Smooth muscle cell (in vitro differentiated cells): Measurements from ENCODE around the gene TRAT1. TPM values are rescaled to one million over a fixed set of nuclear protein-coding genes. Genes with fewer than 3 reads are reported as not detected.

ENCODE experiments used
- DNase-seq: peaks from one replicate; lab custom pipeline; 2025; ENCODE audit not compliant: unreplicated experiment; lab: John Stamatoyannopoulos, UW
- H2AFZ ChIP-seq: fragments of 200-600 bp; sonication (generic); 2 replicates; pipeline ENCODE4 v1.6.0; 2016; ENCODE audit warnings: antibody characterized with exemption, low read depth, mild to moderate bottlenecking
- H3F3A ChIP-seq: fragments of 200-600 bp; sonication (generic); 2 replicates; pipeline ENCODE4 v1.6.0; 2017; ENCODE audit warnings: antibody characterized with exemption, low read depth
- H3K27ac ChIP-seq: fragments of 200-600 bp; sonication (generic); 2 replicates; pipeline ENCODE4 v1.5.1; 2016; ENCODE audit warnings: low read depth, mild to moderate bottlenecking
- H3K27me3 ChIP-seq: fragments of 200-600 bp; sonication (generic); 2 replicates; pipeline ENCODE4 v1.6.1; 2016; ENCODE audit warnings: low read depth, mild to moderate bottlenecking
- H3K36me3 ChIP-seq: fragments of 200-600 bp; sonication (generic); 2 replicates; pipeline ENCODE4 v1.5.1; 2016; ENCODE audit warnings: low read depth
- H3K4me1 ChIP-seq: fragments of 200-600 bp; sonication (generic); 2 replicates; pipeline ENCODE4 v1.5.1; 2016; ENCODE audit warnings: low read depth
- H3K4me2 ChIP-seq: fragments of 200-600 bp; sonication (generic); 2 replicates; pipeline ENCODE4 v1.6.0; 2016; ENCODE audit warnings: mild to moderate bottlenecking
- H3K4me3 ChIP-seq: fragments of 200-600 bp; sonication (generic); 2 replicates; pipeline ENCODE4 v1.5.1; 2016; ENCODE audit warnings: mild to moderate bottlenecking
- H3K79me2 ChIP-seq: fragments of 200-600 bp; sonication (generic); 2 replicates; pipeline ENCODE4 v1.6.0; 2016; ENCODE audit warnings: low read depth, mild to moderate bottlenecking
- H3K9ac ChIP-seq: fragments of 200-600 bp; sonication (generic); 2 replicates; pipeline ENCODE4 v1.6.0; 2016; ENCODE audit warnings: low read depth
- H3K9me3 ChIP-seq: fragments of 200-600 bp; sonication (generic); replicated peaks from 2 replicates; pipeline ENCODE4 v1.5.1; 2016; ENCODE audit warnings: low read depth
- H4K20me1 ChIP-seq: fragments of 200-600 bp; sonication (generic); 2 replicates; pipeline ENCODE4 v1.6.0; 2016; ENCODE audit warnings: low read depth
- WGBS: methylation state at CpG from one replicate; pipeline ENCODE4 v1.1.7; 2016; ENCODE audit warnings: low lambda C conversion rate; 5-methylcytosine and 5-hydroxymethylcytosine counted together
- polyA plus RNA-seq: library from polyadenylated mRNA; unstranded; fragments of >200 nt; fragmentation: Nextera tagmentation; extraction: Ambion mirVana; gene quantifications from 2 replicates; pipeline ENCODE4 v1.2.1, GENCODE V29; 2016
- total RNA-seq: library from RNA; depleted of rRNA; stranded (reverse); fragments of >200 nt; gene quantifications from 2 replicates; pipeline ENCODE4 v1.2.3, GENCODE V29; 2014
- TF ChIP-seq, protein P1 (sequence below): fragments of 200-600 bp; sonication (generic); IDR thresholded peaks from 2 replicates; pipeline ENCODE4 v1.5.1; 2017; ENCODE audit warnings: borderline replicate concordance, mild to moderate bottlenecking, antibody characterized with exemption; ENCODE audit not compliant: insufficient read depth, poor library complexity, severe bottlenecking

Gene TRAT1
- total and polyA plus RNA-seq, 2 experiments from 2014 or later: not detected

DNA sequence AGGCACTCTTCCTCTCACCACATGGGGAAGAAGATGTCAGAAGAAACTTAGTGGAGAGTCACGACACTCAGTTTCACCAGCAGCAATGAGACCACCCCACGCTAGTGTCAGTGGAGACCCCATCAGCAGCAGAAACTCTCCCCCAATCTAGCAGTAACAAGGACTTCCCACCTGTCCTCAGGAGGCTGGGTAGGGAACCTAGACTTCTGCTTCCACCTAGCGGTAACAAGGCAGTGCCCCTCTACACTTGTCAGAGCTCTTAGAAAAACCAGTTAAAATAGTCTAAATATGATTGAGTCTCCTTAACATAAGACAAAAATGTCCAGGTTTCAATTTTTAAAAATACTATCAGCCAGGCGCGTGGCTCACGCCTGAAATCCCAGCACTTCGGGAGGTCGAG lies 57.3 kb downstream of the TRAT1 start:
- no peak overlapping the region for H3K27ac ChIP-seq
- TF ChIP-seq, protein P1, sequence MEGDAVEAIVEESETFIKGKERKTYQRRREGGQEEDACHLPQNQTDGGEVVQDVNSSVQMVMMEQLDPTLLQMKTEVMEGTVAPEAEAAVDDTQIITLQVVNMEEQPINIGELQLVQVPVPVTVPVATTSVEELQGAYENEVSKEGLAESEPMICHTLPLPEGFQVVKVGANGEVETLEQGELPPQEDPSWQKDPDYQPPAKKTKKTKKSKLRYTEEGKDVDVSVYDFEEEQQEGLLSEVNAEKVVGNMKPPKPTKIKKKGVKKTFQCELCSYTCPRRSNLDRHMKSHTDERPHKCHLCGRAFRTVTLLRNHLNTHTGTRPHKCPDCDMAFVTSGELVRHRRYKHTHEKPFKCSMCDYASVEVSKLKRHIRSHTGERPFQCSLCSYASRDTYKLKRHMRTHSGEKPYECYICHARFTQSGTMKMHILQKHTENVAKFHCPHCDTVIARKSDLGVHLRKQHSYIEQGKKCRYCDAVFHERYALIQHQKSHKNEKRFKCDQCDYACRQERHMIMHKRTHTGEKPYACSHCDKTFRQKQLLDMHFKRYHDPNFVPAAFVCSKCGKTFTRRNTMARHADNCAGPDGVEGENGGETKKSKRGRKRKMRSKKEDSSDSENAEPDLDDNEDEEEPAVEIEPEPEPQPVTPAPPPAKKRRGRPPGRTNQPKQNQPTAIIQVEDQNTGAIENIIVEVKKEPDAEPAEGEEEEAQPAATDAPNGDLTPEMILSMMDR: no peak
- no peak overlapping the region for H2AFZ ChIP-seq
- H3K79me2 ChIP-seq: no peaks in the 10 kb centered on the region
- H3K4me3 ChIP-seq: no peak overlapping the region
- no peaks in the 10 kb centered on the region for H3K27me3 ChIP-seq
- no peaks in the 10 kb centered on the region for H3K36me3 ChIP-seq
- DNase-seq: no peak
- H3K4me1 ChIP-seq: no peaks in the 10 kb centered on the region
- no peaks in the 10 kb centered on the region for H3K9me3 ChIP-seq
- H4K20me1 ChIP-seq: no peaks in the 10 kb centered on the region
- no peaks in the 10 kb centered on the region for H3F3A ChIP-seq
- WGBS: 82% methylated on average over 8 of the region's 8 CpGs
- H3K9ac ChIP-seq: no peak overlapping the region
- no peak overlapping the region for H3K4me2 ChIP-seq

DNA sequence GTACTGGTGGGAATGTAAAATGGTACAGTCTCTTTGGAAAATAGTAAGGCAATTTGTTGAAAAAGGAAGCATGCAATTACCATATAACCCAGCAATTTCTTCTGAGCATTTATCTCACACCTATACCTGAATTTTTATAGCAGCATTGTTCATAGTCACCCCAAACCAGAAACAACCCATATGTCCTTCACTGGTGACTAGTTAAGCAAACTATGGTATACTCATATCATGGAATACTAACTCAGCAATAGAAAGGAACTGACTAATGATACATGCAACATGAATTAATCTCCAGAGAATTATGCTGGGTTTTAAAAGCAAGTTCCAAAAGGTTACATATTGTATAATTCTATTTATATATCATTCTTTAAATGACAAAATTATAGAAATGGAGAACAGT lies 60.2 kb downstream of the TRAT1 start:
- H3K4me2 ChIP-seq: no peak overlapping the region
- H3K27ac ChIP-seq: no peak overlapping the region
- no peaks in the 10 kb centered on the region for H3K27me3 ChIP-seq
- H3F3A ChIP-seq: no peaks in the 10 kb centered on the region
- H3K9me3 ChIP-seq: no peaks in the 10 kb centered on the region
- TF ChIP-seq, protein P1: no peak
- H4K20me1 ChIP-seq: no peaks in the 10 kb centered on the region
- H3K4me1 ChIP-seq: no peaks in the 10 kb centered on the region
- DNase-seq: no peak
- H2AFZ ChIP-seq: no peak overlapping the region
- no peaks in the 10 kb centered on the region for H3K79me2 ChIP-seq
- no peaks in the 10 kb centered on the region for H3K36me3 ChIP-seq
- H3K4me3 ChIP-seq: no peak overlapping the region
- no peak overlapping the region for H3K9ac ChIP-seq

DNA sequence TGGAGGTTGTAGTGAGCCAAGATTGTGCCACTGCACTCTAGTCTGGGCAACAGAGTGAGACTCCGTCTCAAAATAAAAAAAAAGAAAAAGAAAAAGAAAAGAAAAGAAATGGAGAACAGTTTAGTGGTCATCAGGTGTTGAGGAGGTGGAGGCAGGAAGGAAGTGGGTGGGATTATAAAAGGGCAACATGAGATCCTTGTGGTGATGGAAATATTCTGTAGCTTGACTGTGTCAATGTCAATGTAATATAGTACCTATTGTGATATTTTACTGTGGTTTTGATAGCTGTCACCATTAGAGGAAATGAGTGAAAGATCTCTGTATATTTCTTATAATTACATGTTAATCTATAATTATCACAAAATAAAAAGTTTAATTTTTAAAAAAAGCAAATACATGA lies 60.8 kb downstream of the TRAT1 start:
- WGBS: 0% methylated on average over 1 of the region's 1 CpG
- Histone ChIP-seq H3K79me2 (no peaks in the 10 kb centered on the region), H3K27me3 (no peaks in the 10 kb centered on the region), H2AFZ (no peak overlapping the region), H3K4me1 (no peaks in the 10 kb centered on the region), H3K9me3 (no peaks in the 10 kb centered on the region), H3K36me3 (no peaks in the 10 kb centered on the region), H3K4me2 (no peak overlapping the region), H3F3A (no peaks in the 10 kb centered on the region), H3K9ac (no peak overlapping the region), H3K4me3 (no peak overlapping the region), H3K27ac (no peak overlapping the region), H4K20me1 (no peaks in the 10 kb centered on the region)
- TF ChIP-seq, protein P1: no peak
- no peak for DNase-seq

DNA sequence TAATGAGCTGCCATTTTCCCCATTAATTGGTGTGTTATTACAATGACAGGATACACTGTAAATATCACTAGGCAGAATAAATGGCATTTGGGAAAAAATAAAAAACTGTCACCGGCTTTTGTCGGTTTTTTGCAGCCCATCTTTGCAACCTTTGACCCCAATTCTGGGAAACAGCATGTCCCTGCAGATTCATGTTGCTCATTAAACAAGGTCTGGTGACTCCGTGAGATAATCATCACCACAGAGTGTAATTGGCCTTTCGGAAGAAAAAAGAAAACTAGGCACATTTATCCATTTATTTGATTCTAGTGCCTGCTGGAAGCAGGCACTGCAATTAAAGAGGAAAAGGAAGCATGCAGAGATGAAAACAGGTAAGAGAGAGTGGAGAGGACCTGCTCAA lies 64.5 kb downstream of the TRAT1 start:
- TF ChIP-seq, protein P1: no peak
- no peaks in the 10 kb centered on the region for H3K9me3 ChIP-seq
- H4K20me1 ChIP-seq: no peaks in the 10 kb centered on the region
- no peak overlapping the region for H2AFZ ChIP-seq
- no peak for DNase-seq
- H3K4me1 ChIP-seq: no peaks in the 10 kb centered on the region
- 82% methylated on average over 4 of the region's 4 CpGs for WGBS
- no peak overlapping the region for H3K4me2 ChIP-seq
- no peak overlapping the region for H3K4me3 ChIP-seq
- no peak overlapping the region for H3K9ac ChIP-seq
- H3K27me3 ChIP-seq: no peaks in the 10 kb centered on the region
- no peaks in the 10 kb centered on the region for H3F3A ChIP-seq
- H3K27ac ChIP-seq: no peak overlapping the region
- H3K79me2 ChIP-seq: no peaks in the 10 kb centered on the region
- H3K36me3 ChIP-seq: no peaks in the 10 kb centered on the region
